Measurements from ENCODE around the gene KRTAP4-6. TPM values are rescaled to one million over a fixed set of nuclear protein-coding genes. Genes with fewer than 3 reads are reported as not detected.

The KRTAP4-6 gene
- total and polyA plus RNA-seq, 2 of the 4 experiments (the other 2 are of a cell fraction), result not detected

GRCh38 chr17:41153856-41154255 lies 13.5 kb upstream of the KRTAP4-6 start:
- Histone ChIP-seq H3K4me2 (ENCODE audit: low read depth, low read length) (no peak overlapping the region), H2AFZ (replicated peaks; ENCODE audit: low read length, poor library complexity) (no peak overlapping the region), H4K91ac (ENCODE audit: insufficient read depth, low read depth, low read length) (no peak overlapping the region), H4K8ac (ENCODE audit: low read depth in 2 of 2, low read length in 2 of 2) (no peak overlapping the region), H3K4me3 (ENCODE audit: insufficient read depth, low read depth, low read length) (no peak overlapping the region), H3K9me3 (ENCODE audit: control insufficient read depth, insufficient read depth, low read length) (no peaks in the 10 kb centered on the region), H2BK5ac (ENCODE audit: low read depth, low read length, poor library complexity, severe bottlenecking) (no peak overlapping the region), H2BK120ac (ENCODE audit: low read depth, low read length) (no peak overlapping the region), H2BK15ac (ENCODE audit: low read depth, low read length) (no peak overlapping the region), H3K14ac (replicated peaks; ENCODE audit: low read depth, low read length) (no peak overlapping the region), H3K9me1 (ENCODE audit: insufficient read depth, low read length) (no peaks in the 10 kb centered on the region), H3K4me1 (ENCODE audit: control insufficient read depth, insufficient read depth, low read length) (no peaks in the 10 kb centered on the region), H3K36me3 (ENCODE audit: control insufficient read depth, insufficient read depth, low read length) (no peaks in the 10 kb centered on the region), H4K5ac (ENCODE audit: low read depth, low read length) (no peak overlapping the region), H2AK9ac (replicated peaks; ENCODE audit: low read depth, low read length, poor library complexity) (no peak overlapping the region), H3K4ac (ENCODE audit: low read depth, low read length) (no peak overlapping the region), H3K18ac (ENCODE audit: low read depth, low read length) (no peak overlapping the region), H3K9ac (ENCODE audit: low read depth, low read length) (no peak overlapping the region), H3K56ac (ENCODE audit: extremely low read depth, insufficient read depth, low read length) (no peak overlapping the region), H3K27ac (ENCODE audit: insufficient read depth, low read length) (no peak overlapping the region), H4K20me1 (ENCODE audit: insufficient read depth, low read length) (no peaks in the 10 kb centered on the region), H3K79me1 (ENCODE audit: low read depth in 1 of 2, low read length in 2 of 2) (no peaks in the 10 kb centered on the region), H3K23ac (ENCODE audit: low read depth, low read length) (no peak overlapping the region), H3K27me3 (ENCODE audit: control insufficient read depth, insufficient read depth, low read length) (no peaks in the 10 kb centered on the region; the same call in 1 of the 2 replicates), H2BK20ac (ENCODE audit: low read depth, low read length) (no peak overlapping the region), H2AK5ac (ENCODE audit: low read depth, low read length) (no peak overlapping the region)
- intact Hi-C loops (cut with micrococcal nuclease) (no loop called here), dilution Hi-C loops (cut with HindIII; ENCODE audit: low sequenced_read_pairs, unreplicated experiment) (no loop called here), in situ Hi-C loops (cut with MboI; ENCODE audit: low sequenced_read_pairs) (no loop called here)
- CTCF ChIA-PET, result no interaction called here
- TF ChIP-seq RCOR1 (IDR thresholded peaks at IDR 0.05; ENCODE audit: insufficient replicate concordance, low read length), result no peak
- TF ChIP-seq ELK1 (IDR thresholded peaks at IDR 0.05; ENCODE audit: borderline replicate concordance, low read depth, low read length), result no peak
- no peak for TF ChIP-seq POLR2A (IDR thresholded peaks at IDR 0.05; ENCODE audit: low read depth, low read length)
- no peak for TF ChIP-seq MAZ (IDR thresholded peaks at IDR 0.05; ENCODE audit: borderline replicate concordance, low read depth, low read length)
- TF ChIP-seq MAFK (IDR thresholded peaks at IDR 0.05; ENCODE audit: low read depth, low read length), result no peak
- TF ChIP-seq CTCF (conservative IDR thresholded peaks at IDR 0.05; ENCODE audit: low read depth, low read length), result no peak
- no peak for TF ChIP-seq MXI1 (IDR thresholded peaks at IDR 0.05; ENCODE audit: borderline replicate concordance, low read depth, low read length)
- no peak for TF ChIP-seq BHLHE40 (IDR thresholded peaks at IDR 0.05; ENCODE audit: low read depth, low read length)
- no peak for TF ChIP-seq USF2 (IDR thresholded peaks at IDR 0.05; ENCODE audit: low read depth, low read length)
- no peak for TF ChIP-seq NFE2L2 (IDR thresholded peaks at IDR 0.05; ENCODE audit: low read depth, low read length)
- TF ChIP-seq RAD21 (IDR thresholded peaks at IDR 0.05; ENCODE audit: low read length), result no peak
- BruUV-seq (replicated peaks), result no TSS peak
- POLR2A ChIA-PET (ENCODE audit: unreplicated experiment), result no interaction called here
- ATAC-seq (ENCODE audit: low read depth) (no peak), DNase-seq (no peak)
- no CpG with 5 or more reads among the region's 2 CpGs for WGBS, 2 experiments (ENCODE audit: extremely low coverage in 2 of 2, insufficient read length in 1 of 2)
